ENCODE measurements around the gene FGF2. TPM values are rescaled to one million over a fixed set of nuclear protein-coding genes. Genes with fewer than 3 reads are reported as not detected.
"Not testable (repeated sequence)": the region's sequence is repeated elsewhere in the genome, so short reads cannot be mapped to it uniquely, and the experiment has no call there.

Gene FGF2
- total RNA-seq, 1 donor from 2014 or later, result 4.1 TPM

DNA sequence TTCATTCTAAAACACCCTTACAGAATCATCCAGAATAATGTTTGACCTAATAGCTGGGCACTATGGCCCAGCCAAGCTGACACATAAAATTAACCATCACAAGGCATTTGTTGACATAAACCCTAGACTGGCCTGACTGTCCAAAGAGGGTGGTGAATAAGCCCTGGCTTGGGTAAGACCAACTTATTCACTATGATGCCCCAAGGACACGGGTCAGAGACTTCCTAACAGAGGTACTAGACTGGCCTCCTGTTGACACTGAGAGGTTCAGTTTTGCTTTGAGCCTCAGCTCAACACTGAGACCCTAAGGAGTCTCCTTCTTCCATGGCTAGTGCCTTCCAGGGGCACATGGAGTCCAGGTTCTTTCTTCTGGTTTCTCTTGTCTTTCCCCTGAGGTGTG is 21.3 kb downstream of the FGF2 start:
- TF ChIP-seq, protein P1, sequence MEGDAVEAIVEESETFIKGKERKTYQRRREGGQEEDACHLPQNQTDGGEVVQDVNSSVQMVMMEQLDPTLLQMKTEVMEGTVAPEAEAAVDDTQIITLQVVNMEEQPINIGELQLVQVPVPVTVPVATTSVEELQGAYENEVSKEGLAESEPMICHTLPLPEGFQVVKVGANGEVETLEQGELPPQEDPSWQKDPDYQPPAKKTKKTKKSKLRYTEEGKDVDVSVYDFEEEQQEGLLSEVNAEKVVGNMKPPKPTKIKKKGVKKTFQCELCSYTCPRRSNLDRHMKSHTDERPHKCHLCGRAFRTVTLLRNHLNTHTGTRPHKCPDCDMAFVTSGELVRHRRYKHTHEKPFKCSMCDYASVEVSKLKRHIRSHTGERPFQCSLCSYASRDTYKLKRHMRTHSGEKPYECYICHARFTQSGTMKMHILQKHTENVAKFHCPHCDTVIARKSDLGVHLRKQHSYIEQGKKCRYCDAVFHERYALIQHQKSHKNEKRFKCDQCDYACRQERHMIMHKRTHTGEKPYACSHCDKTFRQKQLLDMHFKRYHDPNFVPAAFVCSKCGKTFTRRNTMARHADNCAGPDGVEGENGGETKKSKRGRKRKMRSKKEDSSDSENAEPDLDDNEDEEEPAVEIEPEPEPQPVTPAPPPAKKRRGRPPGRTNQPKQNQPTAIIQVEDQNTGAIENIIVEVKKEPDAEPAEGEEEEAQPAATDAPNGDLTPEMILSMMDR (IDR thresholded peaks at IDR 0.05; ENCODE audit: borderline replicate concordance), result no peak
- Histone ChIP-seq H3K36me3 (no peaks in the 10 kb centered on the region), H3K9me3 (replicated peaks) (no peaks in the 10 kb centered on the region), H3K27me3 (ENCODE audit: low read depth) (no peaks in the 10 kb centered on the region), H3K4me1 (peaks cover 3% of the 10 kb centered on the region), H3K27ac (replicated peaks) (no peak overlapping the region), H3K4me3 (no peak overlapping the region)
- intact Hi-C loops (cut with micrococcal nuclease), result no loop called here
- no peak for DNase-seq

DNA sequence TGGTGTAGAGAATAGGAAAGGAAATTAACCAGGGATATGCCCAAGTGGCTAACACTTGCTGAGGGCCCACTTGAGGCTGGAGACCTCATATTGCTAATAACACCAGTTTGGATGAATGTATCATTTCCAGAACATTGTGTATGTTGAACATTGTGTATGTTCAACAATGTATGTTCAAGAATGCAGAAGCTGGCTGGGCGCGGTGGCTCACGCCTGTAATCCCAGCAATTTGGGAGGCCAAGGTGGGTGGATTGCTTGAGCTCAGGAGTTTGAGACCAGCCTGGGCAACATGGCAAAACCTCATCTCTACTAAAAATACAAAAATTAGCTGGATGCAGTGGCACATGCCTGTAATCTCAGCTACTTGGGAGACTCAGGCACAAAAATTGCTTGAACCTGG is 23.2 kb downstream of the FGF2 start:
- DNase-seq; H3K27me3 ChIP-seq (ENCODE audit: low read depth); H3K36me3 ChIP-seq; H3K4me3 ChIP-seq; intact Hi-C loops (cut with micrococcal nuclease); H3K9me3 ChIP-seq (replicated peaks); H3K27ac ChIP-seq (replicated peaks); H3K4me1 ChIP-seq: not testable (repeated sequence)

DNA sequence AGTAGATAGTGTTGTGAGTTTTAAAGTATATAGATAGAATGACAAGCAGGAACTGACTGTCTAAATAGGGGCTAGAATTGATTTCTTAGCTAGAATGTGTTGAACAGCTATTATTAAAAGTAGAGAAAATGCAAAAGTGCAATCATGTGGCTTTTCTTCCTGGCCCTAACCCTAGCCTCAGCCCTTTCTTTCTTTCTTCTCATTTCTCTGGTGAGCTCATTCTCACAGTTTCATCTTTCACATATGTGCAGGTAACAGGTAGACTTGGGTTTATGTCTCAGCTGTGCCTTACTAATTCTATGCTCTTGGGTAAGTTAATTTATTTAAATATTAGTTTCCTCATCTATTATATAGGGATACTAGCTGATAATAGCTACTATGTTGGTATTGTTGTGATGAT is 24.9 kb downstream of the FGF2 start:
- intact Hi-C loops (cut with micrococcal nuclease), result no loop called here
- H3K36me3 ChIP-seq, result no peaks in the 10 kb centered on the region
- TF ChIP-seq, protein P1 (IDR thresholded peaks at IDR 0.05; ENCODE audit: borderline replicate concordance), result no peak
- peaks cover 16% of the 10 kb centered on the region for H3K4me1 ChIP-seq
- H3K27ac ChIP-seq (replicated peaks), result no peak overlapping the region
- H3K27me3 ChIP-seq (ENCODE audit: low read depth), result no peaks in the 10 kb centered on the region
- no peak overlapping the region for H3K4me3 ChIP-seq
- no peak for DNase-seq
- no peaks in the 10 kb centered on the region for H3K9me3 ChIP-seq (replicated peaks)

DNA sequence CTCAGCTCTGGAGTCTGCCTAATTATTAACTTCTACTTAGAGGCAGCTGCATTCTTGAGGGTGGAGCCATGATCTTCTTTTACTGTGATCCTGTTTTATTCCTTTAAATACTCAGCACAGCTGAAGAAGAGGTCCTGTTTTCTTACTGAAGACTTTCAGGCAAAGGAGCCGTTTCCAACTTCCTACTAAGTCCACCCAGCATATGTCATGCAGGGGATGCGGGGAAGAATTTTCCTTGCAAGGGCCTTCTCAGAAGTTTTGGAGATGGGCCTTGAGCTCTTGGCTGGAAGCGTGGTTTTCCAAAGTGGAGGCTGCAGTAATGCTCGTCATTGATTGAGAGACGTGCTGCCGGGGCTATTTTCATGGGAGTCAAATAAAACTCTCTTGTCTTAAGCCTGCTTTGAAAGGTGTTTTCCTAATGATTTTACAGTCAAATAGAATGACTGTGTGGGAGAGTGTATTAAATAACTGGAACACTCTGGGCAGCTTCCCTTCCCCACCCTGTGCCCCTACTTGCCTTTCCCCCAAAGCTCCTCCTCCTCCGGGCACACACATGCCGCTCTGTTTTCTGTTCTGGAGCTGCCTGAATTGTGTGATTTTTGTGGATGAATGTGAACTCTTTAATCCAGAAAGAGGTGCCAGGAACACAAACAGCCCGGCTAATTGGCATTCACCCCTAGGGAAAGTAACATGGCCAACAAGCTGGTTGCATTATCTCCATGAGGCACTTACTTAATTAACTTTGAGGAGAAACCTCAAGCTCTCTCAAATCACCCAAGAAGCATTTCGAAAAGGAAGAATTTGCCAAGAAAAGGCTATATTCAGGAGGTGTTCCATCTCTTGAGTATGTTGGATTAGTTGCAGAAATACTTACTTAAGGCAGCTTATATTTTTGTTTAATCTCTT is 28.1 kb downstream of the FGF2 start:
- Histone ChIP-seq H3K27me3 (ENCODE audit: low read depth) (no peaks in the 10 kb centered on the region), H3K27ac (replicated peaks) (peak overlapping the region; percentile 28), H3K9me3 (replicated peaks) (no peaks in the 10 kb centered on the region), H3K4me1 (peaks cover 25% of the 10 kb centered on the region), H3K36me3 (no peaks in the 10 kb centered on the region), H3K4me3 (no peak overlapping the region)
- TF ChIP-seq, protein P1 (IDR thresholded peaks at IDR 0.05; ENCODE audit: borderline replicate concordance), result no peak
- DNase-seq, result no peak
- intact Hi-C loops (cut with micrococcal nuclease), result no loop called here

DNA sequence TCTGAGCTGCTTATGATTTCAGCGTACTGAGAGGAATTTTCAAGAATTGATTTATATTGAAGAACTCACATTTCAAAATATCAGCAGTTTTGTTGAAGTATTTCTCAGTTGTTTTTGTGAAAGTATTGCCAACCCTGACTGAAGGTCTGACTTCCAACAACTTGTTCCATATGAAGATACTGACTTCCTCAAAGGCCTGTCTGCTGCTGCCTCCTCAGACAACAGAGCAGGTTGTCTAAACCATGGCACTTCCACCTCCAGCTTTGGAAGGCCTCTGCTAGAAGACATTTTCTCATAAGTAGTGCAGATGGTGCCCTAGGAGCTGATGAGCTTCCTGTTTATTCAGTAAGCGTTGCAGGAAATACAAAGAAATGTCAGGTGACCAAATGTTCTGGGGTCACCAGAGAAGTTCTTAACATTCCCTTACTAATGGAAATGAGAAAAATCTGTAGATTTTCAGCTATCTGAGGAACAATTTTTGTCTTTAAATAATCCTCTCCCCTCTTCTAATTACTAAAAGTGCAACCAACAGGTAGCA is 28.8 kb downstream of the FGF2 start:
- no peak overlapping the region for H3K4me3 ChIP-seq
- no peak for DNase-seq
- intact Hi-C loops (cut with micrococcal nuclease), result no loop called here
- TF ChIP-seq, protein P1 (IDR thresholded peaks at IDR 0.05; ENCODE audit: borderline replicate concordance), result no peak
- H3K36me3 ChIP-seq, result no peaks in the 10 kb centered on the region
- peaks cover 25% of the 10 kb centered on the region for H3K4me1 ChIP-seq
- no peaks in the 10 kb centered on the region for H3K27me3 ChIP-seq (ENCODE audit: low read depth)
- peak overlapping the region; percentile 28 for H3K27ac ChIP-seq (replicated peaks)
- no peaks in the 10 kb centered on the region for H3K9me3 ChIP-seq (replicated peaks)

DNA sequence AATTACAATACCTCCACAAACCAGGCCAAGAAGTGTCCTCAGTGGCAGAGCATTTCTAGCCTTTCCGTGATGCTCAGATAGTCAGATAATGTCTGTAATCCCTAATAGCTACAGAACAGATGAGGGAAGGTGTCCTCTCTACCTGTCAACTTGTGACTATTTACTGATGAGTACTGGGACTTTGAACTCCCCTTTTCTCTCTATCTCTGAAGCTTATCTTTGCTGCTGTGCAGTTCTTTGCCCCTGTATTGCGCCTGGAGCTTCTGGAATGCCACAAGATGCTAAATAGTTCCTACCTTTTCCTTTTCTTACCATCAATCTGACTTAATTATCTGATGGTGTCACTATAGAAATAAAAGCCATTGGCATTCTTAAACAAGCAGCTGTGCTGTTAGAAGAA is 30.5 kb downstream of the FGF2 start:
- Histone ChIP-seq H3K4me3 (no peak overlapping the region), H3K4me1 (peaks cover 28% of the 10 kb centered on the region), H3K27ac (replicated peaks) (no peak overlapping the region), H3K36me3 (no peaks in the 10 kb centered on the region), H3K27me3 (ENCODE audit: low read depth) (no peaks in the 10 kb centered on the region), H3K9me3 (replicated peaks) (no peaks in the 10 kb centered on the region)
- TF ChIP-seq, protein P1 (IDR thresholded peaks at IDR 0.05; ENCODE audit: borderline replicate concordance), result no peak
- intact Hi-C loops (cut with micrococcal nuclease), result no loop called here
- DNase-seq, result no peak

All from left ventricle myocardium inferior (tissue), 1 donor.